ENCODE data around the gene RGPD8. TPM values are rescaled to one million over a fixed set of nuclear protein-coding genes. Genes with fewer than 3 reads are reported as not detected.

Gene RGPD8
- total and polyA plus RNA-seq, 2 of the 13 experiments (the other 11 are each of a cell fraction or from before 2014, with no cell fraction given) = 2.3 to 12.8 TPM

DNA sequence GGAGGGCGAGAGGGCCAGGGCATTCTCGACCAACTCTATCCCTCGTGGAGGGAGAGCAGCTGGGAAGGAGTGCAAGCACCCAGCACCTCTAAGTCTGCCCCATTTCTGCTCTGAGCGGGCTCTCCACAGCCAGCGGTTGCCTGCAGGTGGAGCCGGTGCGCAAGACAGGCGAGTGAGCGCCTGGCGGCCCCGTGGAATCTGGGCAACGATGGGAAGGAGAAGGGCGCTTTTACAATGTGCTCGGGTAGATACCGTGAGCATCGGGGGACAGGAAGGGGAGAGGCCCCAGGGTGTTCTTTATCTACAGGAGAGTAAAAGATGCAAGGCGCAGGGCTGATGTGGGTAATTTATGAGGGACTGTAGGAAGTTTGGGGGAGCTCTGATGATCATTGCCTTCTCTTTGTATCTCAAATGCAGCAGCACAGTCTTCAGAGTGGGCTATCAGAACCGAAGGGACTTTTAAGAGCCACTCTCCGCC lies 47.6 kb upstream of the RGPD8 start (continued):
- TF ChIP-seq ARID5B (CRISPR knock-in tag; IDR thresholded peaks at IDR 0.05) = peak; percentile 68
- TF ChIP-seq ZBTB7A (CRISPR knock-in tag; IDR thresholded peaks at IDR 0.05) = 0 out of 2 replicates have a peak, but pooled peaks have one; percentile 3
- TF ChIP-seq, protein P1, sequence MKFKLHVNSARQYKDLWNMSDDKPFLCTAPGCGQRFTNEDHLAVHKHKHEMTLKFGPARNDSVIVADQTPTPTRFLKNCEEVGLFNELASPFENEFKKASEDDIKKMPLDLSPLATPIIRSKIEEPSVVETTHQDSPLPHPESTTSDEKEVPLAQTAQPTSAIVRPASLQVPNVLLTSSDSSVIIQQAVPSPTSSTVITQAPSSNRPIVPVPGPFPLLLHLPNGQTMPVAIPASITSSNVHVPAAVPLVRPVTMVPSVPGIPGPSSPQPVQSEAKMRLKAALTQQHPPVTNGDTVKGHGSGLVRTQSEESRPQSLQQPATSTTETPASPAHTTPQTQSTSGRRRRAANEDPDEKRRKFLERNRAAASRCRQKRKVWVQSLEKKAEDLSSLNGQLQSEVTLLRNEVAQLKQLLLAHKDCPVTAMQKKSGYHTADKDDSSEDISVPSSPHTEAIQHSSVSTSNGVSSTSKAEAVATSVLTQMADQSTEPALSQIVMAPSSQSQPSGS (CRISPR knock-in tag; IDR thresholded peaks at IDR 0.05) = peak; percentile 68
- 0 out of 2 replicates have a peak, but pooled peaks have one; percentile 18 for TF ChIP-seq RELA (CRISPR knock-in tag; IDR thresholded peaks at IDR 0.05)
- no peak for TF ChIP-seq ZNF33B (CRISPR knock-in tag; IDR thresholded peaks at IDR 0.05)
- peak; percentile 66; the same call in 1 of the 2 replicates for TF ChIP-seq PCBP1 (IDR thresholded peaks at IDR 0.05; ENCODE audit: borderline replicate concordance, low read depth, low read length)
- TF ChIP-seq, protein P2, sequence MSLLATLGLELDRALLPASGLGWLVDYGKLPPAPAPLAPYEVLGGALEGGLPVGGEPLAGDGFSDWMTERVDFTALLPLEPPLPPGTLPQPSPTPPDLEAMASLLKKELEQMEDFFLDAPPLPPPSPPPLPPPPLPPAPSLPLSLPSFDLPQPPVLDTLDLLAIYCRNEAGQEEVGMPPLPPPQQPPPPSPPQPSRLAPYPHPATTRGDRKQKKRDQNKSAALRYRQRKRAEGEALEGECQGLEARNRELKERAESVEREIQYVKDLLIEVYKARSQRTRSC (CRISPR knock-in tag; IDR thresholded peaks at IDR 0.05; ENCODE audit: low read depth) = peak; percentile 87; the same call in 1 of the 2 replicates
- peak; percentile 91 for TF ChIP-seq ZNF350 (CRISPR knock-in tag; IDR thresholded peaks at IDR 0.05; ENCODE audit: borderline replicate concordance, low read depth)
- 0 out of 2 replicates have a peak, but pooled peaks have one; percentile 1 for TF ChIP-seq ZFY (CRISPR knock-in tag; IDR thresholded peaks at IDR 0.05)
- peak; percentile 67; the same call in 1 of the 2 replicates for TF ChIP-seq PITX1 (CRISPR knock-in tag; IDR thresholded peaks at IDR 0.05)
- TF ChIP-seq, protein P3, sequence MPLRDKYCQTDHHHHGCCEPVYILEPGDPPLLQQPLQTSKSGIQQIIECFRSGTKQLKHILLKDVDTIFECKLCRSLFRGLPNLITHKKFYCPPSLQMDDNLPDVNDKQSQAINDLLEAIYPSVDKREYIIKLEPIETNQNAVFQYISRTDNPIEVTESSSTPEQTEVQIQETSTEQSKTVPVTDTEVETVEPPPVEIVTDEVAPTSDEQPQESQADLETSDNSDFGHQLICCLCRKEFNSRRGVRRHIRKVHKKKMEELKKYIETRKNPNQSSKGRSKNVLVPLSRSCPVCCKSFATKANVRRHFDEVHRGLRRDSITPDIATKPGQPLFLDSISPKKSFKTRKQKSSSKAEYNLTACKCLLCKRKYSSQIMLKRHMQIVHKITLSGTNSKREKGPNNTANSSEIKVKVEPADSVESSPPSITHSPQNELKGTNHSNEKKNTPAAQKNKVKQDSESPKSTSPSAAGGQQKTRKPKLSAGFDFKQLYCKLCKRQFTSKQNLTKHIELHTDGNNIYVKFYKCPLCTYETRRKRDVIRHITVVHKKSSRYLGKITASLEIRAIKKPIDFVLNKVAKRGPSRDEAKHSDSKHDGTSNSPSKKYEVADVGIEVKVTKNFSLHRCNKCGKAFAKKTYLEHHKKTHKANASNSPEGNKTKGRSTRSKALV (CRISPR knock-in tag; IDR thresholded peaks at IDR 0.05) = peak; percentile 89; the same call in 1 of the 2 replicates
- TF ChIP-seq, protein P4, sequence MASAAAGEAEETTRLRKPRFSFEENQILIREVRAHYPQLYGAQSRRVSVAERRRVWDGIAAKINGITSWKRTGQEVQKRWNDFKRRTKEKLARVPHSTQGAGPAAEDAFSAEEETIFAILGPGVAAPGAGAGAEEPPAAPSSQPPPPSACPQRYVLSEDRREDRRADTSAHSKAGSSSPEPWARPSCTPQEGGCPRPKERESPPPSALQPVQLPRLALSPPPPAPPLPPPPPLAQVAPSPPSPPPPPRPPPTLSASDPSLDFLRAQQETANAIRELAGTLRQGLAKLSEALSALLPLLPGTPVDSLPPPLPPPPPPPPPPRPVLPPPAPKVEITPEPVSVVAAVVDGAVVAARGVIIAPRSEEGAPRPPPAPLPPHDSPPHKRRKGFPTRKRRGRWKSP (CRISPR knock-in tag; IDR thresholded peaks at IDR 0.05) = peak; percentile 25; the same call in 1 of the 2 replicates
- TF ChIP-seq, protein P5, sequence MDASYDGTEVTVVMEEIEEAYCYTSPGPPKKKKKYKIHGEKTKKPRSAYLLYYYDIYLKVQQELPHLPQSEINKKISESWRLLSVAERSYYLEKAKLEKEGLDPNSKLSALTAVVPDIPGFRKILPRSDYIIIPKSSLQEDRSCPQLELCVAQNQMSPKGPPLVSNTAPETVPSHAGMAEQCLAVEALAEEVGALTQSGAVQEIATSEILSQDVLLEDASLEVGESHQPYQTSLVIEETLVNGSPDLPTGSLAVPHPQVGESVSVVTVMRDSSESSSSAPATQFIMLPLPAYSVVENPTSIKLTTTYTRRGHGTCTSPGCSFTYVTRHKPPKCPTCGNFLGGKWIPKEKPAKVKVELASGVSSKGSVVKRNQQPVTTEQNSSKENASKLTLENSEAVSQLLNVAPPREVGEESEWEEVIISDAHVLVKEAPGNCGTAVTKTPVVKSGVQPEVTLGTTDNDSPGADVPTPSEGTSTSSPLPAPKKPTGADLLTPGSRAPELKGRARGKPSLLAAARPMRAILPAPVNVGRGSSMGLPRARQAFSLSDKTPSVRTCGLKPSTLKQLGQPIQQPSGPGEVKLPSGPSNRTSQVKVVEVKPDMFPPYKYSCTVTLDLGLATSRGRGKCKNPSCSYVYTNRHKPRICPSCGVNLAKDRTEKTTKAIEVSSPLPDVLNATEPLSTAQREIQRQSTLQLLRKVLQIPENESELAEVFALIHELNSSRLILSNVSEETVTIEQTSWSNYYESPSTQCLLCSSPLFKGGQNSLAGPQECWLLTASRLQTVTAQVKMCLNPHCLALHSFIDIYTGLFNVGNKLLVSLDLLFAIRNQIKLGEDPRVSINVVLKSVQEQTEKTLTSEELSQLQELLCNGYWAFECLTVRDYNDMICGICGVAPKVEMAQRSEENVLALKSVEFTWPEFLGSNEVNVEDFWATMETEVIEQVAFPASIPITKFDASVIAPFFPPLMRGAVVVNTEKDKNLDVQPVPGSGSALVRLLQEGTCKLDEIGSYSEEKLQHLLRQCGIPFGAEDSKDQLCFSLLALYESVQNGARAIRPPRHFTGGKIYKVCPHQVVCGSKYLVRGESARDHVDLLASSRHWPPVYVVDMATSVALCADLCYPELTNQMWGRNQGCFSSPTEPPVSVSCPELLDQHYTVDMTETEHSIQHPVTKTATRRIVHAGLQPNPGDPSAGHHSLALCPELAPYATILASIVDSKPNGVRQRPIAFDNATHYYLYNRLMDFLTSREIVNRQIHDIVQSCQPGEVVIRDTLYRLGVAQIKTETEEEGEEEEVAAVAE (CRISPR knock-in tag; IDR thresholded peaks at IDR 0.05; ENCODE audit: borderline replicate concordance) = peak; percentile 47; the same call in 1 of the 2 replicates
- no peak for TF ChIP-seq HNRNPK (IDR thresholded peaks at IDR 0.05; ENCODE audit: low read depth, low read length, poor library complexity, severe bottlenecking)

All from HepG2 (cell line).